Mammary epithelial cell (primary cell): Measurements from ENCODE around the gene CCR5AS.

ENCODE experiments used
- CTCF ChIP-seq, 2 donors: IDR thresholded peaks in 1 of 2; conservative IDR thresholded peaks in 1 of 2; 2 replicates each; pipeline ENCODE4 v1.5.1; 2011 to 2012; ENCODE audit warnings: inconsistent platforms in 2 of 2, low read length in 2 of 2, mild to moderate bottlenecking in 2 of 2, control low read depth in 1 of 2, low read depth in 1 of 2; ENCODE audit not compliant: insufficient read depth in 1 of 2; ENCODE audit errors: extremely low read depth in 1 of 2
- EZH2 ChIP-seq: IDR thresholded peaks from 2 replicates; pipeline ENCODE4 v1.6.1; 2012; ENCODE audit warnings: low read length, inconsistent platforms, borderline replicate concordance

GRCh38 chr3:46395210-46395661 is 11.6 kb downstream of the CCR5AS start:
- TF ChIP-seq EZH2 (no peak), CTCF (conservative IDR thresholded peaks at IDR 0.05 in 1 of 2, IDR thresholded peaks at IDR 0.05 in 1 of 2; ENCODE audit: extremely low read depth in 1 of 2, insufficient read depth in 1 of 2, low read depth in 1 of 2, low read length in 2 of 2) (peak in 1 of 2 donors; percentile 11)
